B cell (primary cell): ENCODE data around the gene EPB41L3.

Source experiments
- CTCF ChIP-seq: fragments of 200-600 bp; IDR thresholded peaks from one replicate; pipeline ENCODE4 v1.8.0; 2022; ENCODE audit warnings: antibody characterized with exemption, mild to moderate bottlenecking
- EZH2 ChIP-seq: IDR thresholded peaks from 2 replicates; pipeline ENCODE4 v1.6.1; 2012; ENCODE audit warnings: borderline replicate concordance, low read depth, mild to moderate bottlenecking, moderate library complexity, low read length; ENCODE audit not compliant: insufficient read depth, poor library complexity, severe bottlenecking

GRCh38 chr18:5461041-5461440, 82.8 kb downstream of the EPB41L3 start:
- TF ChIP-seq CTCF (no peak), EZH2 (no peak)
